H9 (cell line): ENCODE data around the gene SERBP1. TPM values are rescaled to one million over a fixed set of nuclear protein-coding genes. Genes with fewer than 3 reads are reported as not detected.

ENCODE experiments used
- DNase-seq: peaks from one replicate; pipeline ENCODE4 v3.0.0-alpha.2; 2017
- H2AFZ ChIP-seq: one replicate; pipeline ENCODE4 v1.6.1; 2013; ENCODE audit warnings: mild to moderate bottlenecking, low read length, control low read depth, moderate library complexity
- H2AK5ac ChIP-seq: 2 replicates; pipeline ENCODE4 v1.6.1; 2013; ENCODE audit warnings: low read length, control low read depth, mixed read lengths; ENCODE audit not compliant: insufficient read length
- H2BK120ac ChIP-seq: one replicate; pipeline ENCODE4 v1.6.1; 2013; ENCODE audit warnings: low read depth, mild to moderate bottlenecking, low read length, control low read depth, inconsistent platforms; ENCODE audit not compliant: poor library complexity, severe bottlenecking
- H2BK12ac ChIP-seq: 2 replicates; pipeline ENCODE4 v1.6.1; 2013; ENCODE audit warnings: low read length, control low read depth, mixed read lengths, low read depth; ENCODE audit not compliant: insufficient read length
- H2BK15ac ChIP-seq: 2 replicates; pipeline ENCODE4 v1.6.1; 2013; ENCODE audit warnings: low read depth, low read length, control low read depth
- H2BK20ac ChIP-seq: one replicate; pipeline ENCODE4 v1.6.1; 2013; ENCODE audit warnings: low read depth, mild to moderate bottlenecking, low read length, control low read depth, inconsistent platforms; ENCODE audit not compliant: poor library complexity, severe bottlenecking
- H2BK5ac ChIP-seq: 2 replicates; pipeline ENCODE4 v1.6.1; 2013; ENCODE audit warnings: low read length, control low read depth, mixed read lengths; ENCODE audit not compliant: insufficient read length
- H3K14ac ChIP-seq: 2 replicates; pipeline ENCODE4 v1.6.1; 2013; ENCODE audit warnings: low read length, control low read depth; ENCODE audit not compliant: insufficient read depth
- H3K18ac ChIP-seq: 2 replicates; pipeline ENCODE4 v1.6.1; 2013; ENCODE audit warnings: low read depth, mild to moderate bottlenecking, mixed read lengths, low read length, control low read depth; ENCODE audit not compliant: insufficient read length
- H3K23ac ChIP-seq: 2 replicates; pipeline ENCODE4 v1.6.1; 2013; ENCODE audit warnings: low read length, control low read depth, mixed read lengths, low read depth; ENCODE audit not compliant: insufficient read length
- H3K23me2 ChIP-seq: 2 replicates; pipeline ENCODE4 v1.6.1; 2013; ENCODE audit warnings: low read depth, mild to moderate bottlenecking, mixed read lengths, low read length, control low read depth; ENCODE audit not compliant: insufficient read length, poor library complexity, severe bottlenecking
- H3K27ac ChIP-seq: 2 replicates; pipeline ENCODE4 v1.5.1; 2013; ENCODE audit warnings: low read length, control low read depth, mixed read lengths, low read depth; ENCODE audit not compliant: insufficient read length
- H3K27me3 ChIP-seq: 2 replicates; pipeline ENCODE4 v1.6.1; 2013; ENCODE audit warnings: low read length, control low read depth, inconsistent platforms; ENCODE audit not compliant: insufficient read depth
- H3K4ac ChIP-seq: 2 replicates; pipeline ENCODE4 v1.6.1; 2013; ENCODE audit warnings: low read depth, mild to moderate bottlenecking, control low read depth, inconsistent platforms, low read length, moderate library complexity
- H3K4me1 ChIP-seq: 2 replicates; pipeline ENCODE4 v1.6.1; 2013; ENCODE audit warnings: low read length, control low read depth, inconsistent platforms; ENCODE audit not compliant: insufficient read depth
- H3K4me2 ChIP-seq: 2 replicates; pipeline ENCODE4 v1.6.1; 2013; ENCODE audit warnings: low read length, control low read depth, mixed read lengths; ENCODE audit not compliant: insufficient read length, insufficient read depth
- H3K56ac ChIP-seq: 2 replicates; pipeline ENCODE4 v1.6.1; 2013; ENCODE audit warnings: low read depth, mild to moderate bottlenecking, mixed read lengths, low read length, control low read depth; ENCODE audit not compliant: insufficient read length
- H3K79me1 ChIP-seq: 2 replicates; pipeline ENCODE4 v1.6.1; 2013; ENCODE audit warnings: low read depth, mild to moderate bottlenecking, moderate library complexity, low read length, control low read depth, inconsistent platforms; ENCODE audit not compliant: insufficient read depth, poor library complexity, severe bottlenecking
- H3K79me2 ChIP-seq: 2 replicates; pipeline ENCODE4 v1.6.1; 2013; ENCODE audit warnings: low read length, control low read depth, inconsistent platforms; ENCODE audit not compliant: insufficient read depth
- H3K9ac ChIP-seq: 2 replicates; pipeline ENCODE4 v1.6.1; 2013; ENCODE audit warnings: low read length, control low read depth, mixed read lengths; ENCODE audit not compliant: insufficient read length; ENCODE audit errors: extremely low read depth
- H3K9me3 ChIP-seq: one replicate; pipeline ENCODE4 v1.6.1; 2013; ENCODE audit warnings: low read depth, low read length, inconsistent platforms; ENCODE audit not compliant: control insufficient read depth
- H3T11ph ChIP-seq: one replicate; pipeline ENCODE4 v1.6.1; 2013; ENCODE audit warnings: mild to moderate bottlenecking, low read length, control low read depth, inconsistent platforms
- H4K20me1 ChIP-seq: one replicate; pipeline ENCODE4 v1.6.1; 2013; ENCODE audit not compliant: control insufficient read depth, insufficient read length, insufficient read depth
- H4K5ac ChIP-seq: 2 replicates; pipeline ENCODE4 v1.6.1; 2013; ENCODE audit warnings: low read depth, mild to moderate bottlenecking, mixed read lengths, low read length, control low read depth; ENCODE audit not compliant: insufficient read length
- H4K8ac ChIP-seq: replicated peaks from 2 replicates; pipeline ENCODE4 v1.6.1; 2013; ENCODE audit warnings: low read length, control low read depth, mixed read lengths, low read depth; ENCODE audit not compliant: insufficient read length
- H4K91ac ChIP-seq: 2 replicates; pipeline ENCODE4 v1.6.1; 2013; ENCODE audit warnings: low read depth, mild to moderate bottlenecking, moderate library complexity, mixed read lengths, low read length, control low read depth; ENCODE audit not compliant: insufficient read length
- H3K27ac Mint-ChIP-seq, 3 experiments: 2 replicates in 2 of 3; 3 replicates in 1 of 3; pipeline ENCODE4 v1.8.0; 2020 to 2021; ENCODE audit warnings: mixed read lengths in 3 of 3, mild to moderate bottlenecking in 1 of 3, moderate library complexity in 1 of 3
- H3K27me3 Mint-ChIP-seq: 2 replicates; pipeline ENCODE4 v1.8.0; 2021; ENCODE audit warnings: low read depth, mild to moderate bottlenecking, moderate library complexity, mixed read lengths
- H3K36me3 Mint-ChIP-seq, 3 experiments: 2 replicates in 2 of 3; 3 replicates in 1 of 3; pipeline ENCODE4 v1.8.0; 2020 to 2021; ENCODE audit warnings: low read depth in 3 of 3, mixed read lengths in 3 of 3; ENCODE audit not compliant: insufficient read depth in 1 of 3
- H3K4me1 Mint-ChIP-seq, 2 experiments: 2 replicates each; pipeline ENCODE4 v1.8.0; 2020; ENCODE audit warnings: mixed read lengths in 2 of 2
- H3K4me3 Mint-ChIP-seq, 2 experiments: 2 replicates in 1 of 2; 3 replicates in 1 of 2; pipeline ENCODE4 v1.8.0; 2020 to 2021; ENCODE audit warnings: mild to moderate bottlenecking in 2 of 2, mixed read lengths in 2 of 2, moderate library complexity in 1 of 2
- H3K9me3 Mint-ChIP-seq, 2 experiments: 2 replicates in 1 of 2; 3 replicates in 1 of 2; pipeline ENCODE4 v1.8.0; 2020; ENCODE audit warnings: mild to moderate bottlenecking in 2 of 2, mixed read lengths in 2 of 2, moderate library complexity in 1 of 2
- total RNA-seq: library from RNA; stranded (reverse); gene quantifications from 2 replicates; pipeline ENCODE4 v1.2.1, GENCODE V29; 2021
- TF ChIP-seq, protein P1 (sequence below): fragments of 200-600 bp; sonication (generic); conservative IDR thresholded peaks from 3 replicates; pipeline ENCODE4 v1.8.0; 2021; ENCODE audit warnings: antibody characterized with exemption, mild to moderate bottlenecking

Gene SERBP1
- total RNA-seq, 1 experiment from 2014 or later: 495 TPM

DNA sequence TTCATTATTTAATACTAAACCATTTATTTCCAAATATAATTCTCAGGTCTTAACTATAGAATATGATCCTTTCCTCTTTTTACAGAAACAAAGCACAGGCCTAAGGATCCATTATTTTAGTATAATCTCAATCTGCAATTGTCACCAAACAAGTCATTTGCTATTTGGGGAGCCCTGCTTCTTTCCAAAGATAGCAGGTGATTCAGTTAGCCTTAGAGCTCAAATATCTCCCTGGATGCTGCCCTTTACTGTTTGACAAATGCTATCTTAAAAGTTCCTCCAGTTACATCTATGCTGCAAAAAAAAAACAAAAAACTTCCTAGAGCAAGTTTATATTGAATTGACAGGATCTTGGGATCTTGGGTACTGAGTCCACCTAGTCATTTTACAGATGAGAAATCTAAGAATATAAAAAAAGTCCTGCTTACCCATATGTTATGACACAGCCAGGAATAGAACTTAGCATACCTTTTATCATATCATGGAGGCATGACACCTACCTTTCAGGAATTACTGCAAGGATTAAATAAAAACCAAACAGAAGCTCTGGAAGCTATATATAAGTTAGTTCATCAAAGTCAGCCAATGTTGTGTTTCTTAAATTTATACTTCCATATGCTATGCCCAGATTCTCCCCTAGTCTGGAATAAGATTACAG lies 9.2 kb downstream of the SERBP1 start:
- H4K20me1 ChIP-seq: no peaks in the 10 kb centered on the region
- no peak overlapping the region for H3K4me2 ChIP-seq

More for the DNA sequence above, 9.2 kb downstream of the SERBP1 start:
- Histone ChIP-seq H4K8ac (no peak overlapping the region), H2AK5ac (no peak overlapping the region), H2BK120ac (no peak overlapping the region), H3K79me1 (peaks cover 8% of the 10 kb centered on the region), H3K9ac (no peak overlapping the region), H2AFZ (no peak overlapping the region), H3K27ac (no peak overlapping the region), H2BK20ac (no peak overlapping the region), H3K79me2 (peaks cover 28% of the 10 kb centered on the region; the same call in 1 of the 2 replicates), H3K27me3 (no peaks in the 10 kb centered on the region), H3K4ac (no peak overlapping the region), H3K23me2 (no peaks in the 10 kb centered on the region), H3K14ac (no peak overlapping the region), H3K56ac (no peak overlapping the region), H3T11ph (no peak overlapping the region), H4K5ac (no peak overlapping the region), H3K9me3 (no peaks in the 10 kb centered on the region), H3K23ac (no peak overlapping the region), H3K18ac (no peak overlapping the region), H3K4me1 (no peaks in the 10 kb centered on the region), H2BK15ac (no peak overlapping the region), H2BK5ac (no peak overlapping the region), H2BK12ac (no peak overlapping the region), H4K91ac (no peak overlapping the region)
- Mint-ChIP-seq H3K9me3 (no peaks in the 10 kb centered on the region), H3K4me3 (no peak overlapping the region; a peak in 1 of 5 replicates), H3K4me1 (peaks cover 3 to 15% of the 10 kb centered on the region in 2 experiments), H3K36me3 (peaks cover 81 to 100% (median 98%) of the 10 kb centered on the region in 3 experiments), H3K27ac (peak overlapping the region in 1 of 3 experiments; percentile 39; a peak in 1 of 7 replicates), H3K27me3 (no peaks in the 10 kb centered on the region)
- no peak for DNase-seq
- TF ChIP-seq, protein P1, sequence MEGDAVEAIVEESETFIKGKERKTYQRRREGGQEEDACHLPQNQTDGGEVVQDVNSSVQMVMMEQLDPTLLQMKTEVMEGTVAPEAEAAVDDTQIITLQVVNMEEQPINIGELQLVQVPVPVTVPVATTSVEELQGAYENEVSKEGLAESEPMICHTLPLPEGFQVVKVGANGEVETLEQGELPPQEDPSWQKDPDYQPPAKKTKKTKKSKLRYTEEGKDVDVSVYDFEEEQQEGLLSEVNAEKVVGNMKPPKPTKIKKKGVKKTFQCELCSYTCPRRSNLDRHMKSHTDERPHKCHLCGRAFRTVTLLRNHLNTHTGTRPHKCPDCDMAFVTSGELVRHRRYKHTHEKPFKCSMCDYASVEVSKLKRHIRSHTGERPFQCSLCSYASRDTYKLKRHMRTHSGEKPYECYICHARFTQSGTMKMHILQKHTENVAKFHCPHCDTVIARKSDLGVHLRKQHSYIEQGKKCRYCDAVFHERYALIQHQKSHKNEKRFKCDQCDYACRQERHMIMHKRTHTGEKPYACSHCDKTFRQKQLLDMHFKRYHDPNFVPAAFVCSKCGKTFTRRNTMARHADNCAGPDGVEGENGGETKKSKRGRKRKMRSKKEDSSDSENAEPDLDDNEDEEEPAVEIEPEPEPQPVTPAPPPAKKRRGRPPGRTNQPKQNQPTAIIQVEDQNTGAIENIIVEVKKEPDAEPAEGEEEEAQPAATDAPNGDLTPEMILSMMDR: no peak
